H1 (cell line): ENCODE results near the gene NBEA. TPM values are rescaled to one million over a fixed set of nuclear protein-coding genes. Genes with fewer than 3 reads are reported as not detected.
A peak's percentile ranks its signal among the peaks of the same experiment; 100 is the strongest.

Experiments
- ASH2L ChIP-seq: fragments of 200-600, 300-600 bp; sonication (generic); IDR thresholded peaks from one replicate; pipeline ENCODE4 v1.7.1; 2017; ENCODE audit warnings: low read length
- CBX8 ChIP-seq: fragments of 300-800, 300-1000 bp; sonication (generic); IDR thresholded peaks from 2 replicates; pipeline ENCODE4 v1.7.1; 2016; ENCODE audit warnings: low read depth, low read length, borderline replicate concordance
- CEBPB ChIP-seq: IDR thresholded peaks from 2 replicates; pipeline ENCODE4 v1.6.1; 2012; ENCODE audit warnings: low read depth, low read length
- CTBP2 ChIP-seq: IDR thresholded peaks from 2 replicates; pipeline ENCODE4 v1.7.0; 2011; ENCODE audit warnings: borderline replicate concordance, mild to moderate bottlenecking, moderate library complexity, mixed read lengths, low read length; ENCODE audit not compliant: insufficient read depth, insufficient read length
- POLR2A ChIP-seq, 2 experiments: IDR thresholded peaks; 1 replicate in 1 of 2; 2 replicates in 1 of 2; pipeline ENCODE4 v1.6.1; 2011; ENCODE audit warnings: low read depth in 2 of 2, low read length in 2 of 2, mild to moderate bottlenecking in 2 of 2; ENCODE audit errors: control extremely low read depth in 1 of 2
- TAF1 ChIP-seq: IDR thresholded peaks from 2 replicates; pipeline ENCODE4 v1.6.1; 2011; ENCODE audit warnings: mild to moderate bottlenecking, low read depth, low read length
- polyA plus RNA-seq, 7 experiments: library from polyadenylated mRNA; depleted of rRNA in 3 of 7; stranded (reverse) in 5 of 7; unstranded in 2 of 7; fragments of >200 nt in 5 of 7; fragments of 200-250 nt in 2 of 7; gene quantifications; 1 replicate in 5 of 7; 2 replicates in 1 of 7; 4 replicates in 1 of 7; pipeline versions ENCODE4 v1.2.1 to v1.2.3, GENCODE V29; 2011 to 2013; ENCODE audit warnings: missing spikeins in 2 of 7, mixed read lengths in 2 of 7
- total RNA-seq: library from RNA; stranded (reverse); fragmentation: NEBNext Ultra II Directional; extraction: Animal tissue kit (Norgen Biotek cat#: 25700); gene quantifications from 2 replicates; pipeline ENCODE4 v1.2.1, GENCODE V29; 2021
- TF ChIP-seq, protein P1 (sequence below): fragments of 300-600 bp; sonication (generic); IDR thresholded peaks from 2 replicates; pipeline ENCODE4 v1.7.1; 2012; ENCODE audit warnings: low read length, moderate library complexity, mild to moderate bottlenecking, inconsistent platforms; ENCODE audit not compliant: insufficient replicate concordance
- TF ChIP-seq, protein P2 (sequence below): IDR thresholded peaks from 2 replicates; pipeline ENCODE4 v1.6.1; 2011; ENCODE audit warnings: low read depth, mild to moderate bottlenecking, low read length; ENCODE audit not compliant: insufficient read depth

NBEA gene
- total and polyA plus RNA-seq, 2 of the 8 experiments (the other 6 are each of a cell fraction or from before 2014, with no cell fraction given), result 14.2 to 21.5 TPM

- TF ChIP-seq, protein P1, sequence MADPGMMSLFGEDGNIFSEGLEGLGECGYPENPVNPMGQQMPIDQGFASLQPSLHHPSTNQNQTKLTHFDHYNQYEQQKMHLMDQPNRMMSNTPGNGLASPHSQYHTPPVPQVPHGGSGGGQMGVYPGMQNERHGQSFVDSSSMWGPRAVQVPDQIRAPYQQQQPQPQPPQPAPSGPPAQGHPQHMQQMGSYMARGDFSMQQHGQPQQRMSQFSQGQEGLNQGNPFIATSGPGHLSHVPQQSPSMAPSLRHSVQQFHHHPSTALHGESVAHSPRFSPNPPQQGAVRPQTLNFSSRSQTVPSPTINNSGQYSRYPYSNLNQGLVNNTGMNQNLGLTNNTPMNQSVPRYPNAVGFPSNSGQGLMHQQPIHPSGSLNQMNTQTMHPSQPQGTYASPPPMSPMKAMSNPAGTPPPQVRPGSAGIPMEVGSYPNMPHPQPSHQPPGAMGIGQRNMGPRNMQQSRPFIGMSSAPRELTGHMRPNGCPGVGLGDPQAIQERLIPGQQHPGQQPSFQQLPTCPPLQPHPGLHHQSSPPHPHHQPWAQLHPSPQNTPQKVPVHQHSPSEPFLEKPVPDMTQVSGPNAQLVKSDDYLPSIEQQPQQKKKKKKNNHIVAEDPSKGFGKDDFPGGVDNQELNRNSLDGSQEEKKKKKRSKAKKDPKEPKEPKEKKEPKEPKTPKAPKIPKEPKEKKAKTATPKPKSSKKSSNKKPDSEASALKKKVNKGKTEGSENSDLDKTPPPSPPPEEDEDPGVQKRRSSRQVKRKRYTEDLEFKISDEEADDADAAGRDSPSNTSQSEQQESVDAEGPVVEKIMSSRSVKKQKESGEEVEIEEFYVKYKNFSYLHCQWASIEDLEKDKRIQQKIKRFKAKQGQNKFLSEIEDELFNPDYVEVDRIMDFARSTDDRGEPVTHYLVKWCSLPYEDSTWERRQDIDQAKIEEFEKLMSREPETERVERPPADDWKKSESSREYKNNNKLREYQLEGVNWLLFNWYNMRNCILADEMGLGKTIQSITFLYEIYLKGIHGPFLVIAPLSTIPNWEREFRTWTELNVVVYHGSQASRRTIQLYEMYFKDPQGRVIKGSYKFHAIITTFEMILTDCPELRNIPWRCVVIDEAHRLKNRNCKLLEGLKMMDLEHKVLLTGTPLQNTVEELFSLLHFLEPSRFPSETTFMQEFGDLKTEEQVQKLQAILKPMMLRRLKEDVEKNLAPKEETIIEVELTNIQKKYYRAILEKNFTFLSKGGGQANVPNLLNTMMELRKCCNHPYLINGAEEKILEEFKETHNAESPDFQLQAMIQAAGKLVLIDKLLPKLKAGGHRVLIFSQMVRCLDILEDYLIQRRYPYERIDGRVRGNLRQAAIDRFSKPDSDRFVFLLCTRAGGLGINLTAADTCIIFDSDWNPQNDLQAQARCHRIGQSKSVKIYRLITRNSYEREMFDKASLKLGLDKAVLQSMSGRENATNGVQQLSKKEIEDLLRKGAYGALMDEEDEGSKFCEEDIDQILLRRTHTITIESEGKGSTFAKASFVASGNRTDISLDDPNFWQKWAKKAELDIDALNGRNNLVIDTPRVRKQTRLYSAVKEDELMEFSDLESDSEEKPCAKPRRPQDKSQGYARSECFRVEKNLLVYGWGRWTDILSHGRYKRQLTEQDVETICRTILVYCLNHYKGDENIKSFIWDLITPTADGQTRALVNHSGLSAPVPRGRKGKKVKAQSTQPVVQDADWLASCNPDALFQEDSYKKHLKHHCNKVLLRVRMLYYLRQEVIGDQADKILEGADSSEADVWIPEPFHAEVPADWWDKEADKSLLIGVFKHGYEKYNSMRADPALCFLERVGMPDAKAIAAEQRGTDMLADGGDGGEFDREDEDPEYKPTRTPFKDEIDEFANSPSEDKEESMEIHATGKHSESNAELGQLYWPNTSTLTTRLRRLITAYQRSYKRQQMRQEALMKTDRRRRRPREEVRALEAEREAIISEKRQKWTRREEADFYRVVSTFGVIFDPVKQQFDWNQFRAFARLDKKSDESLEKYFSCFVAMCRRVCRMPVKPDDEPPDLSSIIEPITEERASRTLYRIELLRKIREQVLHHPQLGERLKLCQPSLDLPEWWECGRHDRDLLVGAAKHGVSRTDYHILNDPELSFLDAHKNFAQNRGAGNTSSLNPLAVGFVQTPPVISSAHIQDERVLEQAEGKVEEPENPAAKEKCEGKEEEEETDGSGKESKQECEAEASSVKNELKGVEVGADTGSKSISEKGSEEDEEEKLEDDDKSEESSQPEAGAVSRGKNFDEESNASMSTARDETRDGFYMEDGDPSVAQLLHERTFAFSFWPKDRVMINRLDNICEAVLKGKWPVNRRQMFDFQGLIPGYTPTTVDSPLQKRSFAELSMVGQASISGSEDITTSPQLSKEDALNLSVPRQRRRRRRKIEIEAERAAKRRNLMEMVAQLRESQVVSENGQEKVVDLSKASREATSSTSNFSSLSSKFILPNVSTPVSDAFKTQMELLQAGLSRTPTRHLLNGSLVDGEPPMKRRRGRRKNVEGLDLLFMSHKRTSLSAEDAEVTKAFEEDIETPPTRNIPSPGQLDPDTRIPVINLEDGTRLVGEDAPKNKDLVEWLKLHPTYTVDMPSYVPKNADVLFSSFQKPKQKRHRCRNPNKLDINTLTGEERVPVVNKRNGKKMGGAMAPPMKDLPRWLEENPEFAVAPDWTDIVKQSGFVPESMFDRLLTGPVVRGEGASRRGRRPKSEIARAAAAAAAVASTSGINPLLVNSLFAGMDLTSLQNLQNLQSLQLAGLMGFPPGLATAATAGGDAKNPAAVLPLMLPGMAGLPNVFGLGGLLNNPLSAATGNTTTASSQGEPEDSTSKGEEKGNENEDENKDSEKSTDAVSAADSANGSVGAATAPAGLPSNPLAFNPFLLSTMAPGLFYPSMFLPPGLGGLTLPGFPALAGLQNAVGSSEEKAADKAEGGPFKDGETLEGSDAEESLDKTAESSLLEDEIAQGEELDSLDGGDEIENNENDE, result no peak
- TF ChIP-seq CBX8, result no peak
- TF ChIP-seq ASH2L, result peak; percentile 80
- peak in 1 of 2 experiments; percentile 82; a peak in 2 of 3 replicates for TF ChIP-seq POLR2A (IDR thresholded peaks at IDR 0.05; ENCODE audit: control extremely low read depth in 1 of 2, low read depth in 2 of 2, low read length in 2 of 2)
- peak; percentile 6; the same call in 1 of the 2 replicates for TF ChIP-seq CEBPB
- TF ChIP-seq CTBP2, result no peak
- TF ChIP-seq TAF1, result peak; percentile 64
- TF ChIP-seq, protein P2, sequence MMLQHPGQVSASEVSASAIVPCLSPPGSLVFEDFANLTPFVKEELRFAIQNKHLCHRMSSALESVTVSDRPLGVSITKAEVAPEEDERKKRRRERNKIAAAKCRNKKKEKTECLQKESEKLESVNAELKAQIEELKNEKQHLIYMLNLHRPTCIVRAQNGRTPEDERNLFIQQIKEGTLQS, result no peak
Observed at GRCh38 chr13:35470671-35471661, 528.9 kb downstream of the NBEA start (continued).
